Neural cell (in vitro differentiated cells): ENCODE measurements around the gene PPP3CA. TPM values are rescaled to one million over a fixed set of nuclear protein-coding genes. Genes with fewer than 3 reads are reported as not detected.

Source experiments
- H2AFZ ChIP-seq: fragments of 200-600, 300-800 bp; sonication (generic), shearing (Covaris generic); 2 replicates; pipeline ENCODE4 v1.6.0; 2014; ENCODE audit warnings: low read depth, mild to moderate bottlenecking, antibody characterized with exemption, low read length, moderate library complexity
- H3F3A ChIP-seq: fragments of 200-600 bp; shearing (Covaris generic); 2 replicates; pipeline ENCODE4 v1.6.1; 2016; ENCODE audit warnings: mild to moderate bottlenecking, moderate library complexity, mixed read lengths, antibody characterized with exemption, low read length; ENCODE audit not compliant: insufficient read depth, poor library complexity, severe bottlenecking
- H3K27ac ChIP-seq: fragments of 200-600, 300-800 bp; sonication (generic), shearing (Covaris generic); 2 replicates; pipeline ENCODE4 v1.5.1; 2014; ENCODE audit warnings: mild to moderate bottlenecking, low read length, moderate library complexity
- H3K27me3 ChIP-seq: fragments of 300-800, 200-600 bp; sonication (generic), shearing (Covaris generic); 2 replicates; pipeline ENCODE4 v1.6.0; 2014; ENCODE audit warnings: mild to moderate bottlenecking, low read depth, low read length, moderate library complexity; ENCODE audit not compliant: insufficient read depth
- H3K36me3 ChIP-seq: fragments of 300-800, 200-600 bp; sonication (generic), shearing (Covaris generic); 2 replicates; pipeline ENCODE4 v1.5.1; 2014; ENCODE audit warnings: mild to moderate bottlenecking, antibody characterized with exemption, low read length, moderate library complexity; ENCODE audit not compliant: insufficient read depth
- H3K4me2 ChIP-seq: fragments of 300-800, 200-600 bp; sonication (generic), shearing (Covaris generic); 2 replicates; pipeline ENCODE4 v1.6.0; 2014; ENCODE audit warnings: mild to moderate bottlenecking, low read length
- H3K4me3 ChIP-seq: fragments of 300-800, 200-600 bp; sonication (generic), shearing (Covaris generic); 2 replicates; pipeline ENCODE4 v1.5.1; 2014; ENCODE audit warnings: mild to moderate bottlenecking, low read length, moderate library complexity
- H3K79me2 ChIP-seq: fragments of 200-600 bp; shearing (Covaris generic); replicated peaks from 2 replicates; pipeline ENCODE4 v1.6.0; 2014; ENCODE audit warnings: mild to moderate bottlenecking, low read length, moderate library complexity; ENCODE audit not compliant: insufficient read depth
- H3K9ac ChIP-seq: fragments of 300-800, 200-600 bp; sonication (generic), shearing (Covaris generic); 2 replicates; pipeline ENCODE4 v1.6.1; 2016; ENCODE audit warnings: mild to moderate bottlenecking, low read length, mixed read lengths
- H3K9me2 ChIP-seq: fragments of 200-600 bp; shearing (Covaris generic); 2 replicates; pipeline ENCODE4 v1.6.1; 2016; ENCODE audit warnings: mild to moderate bottlenecking, low read length, mixed read lengths; ENCODE audit not compliant: insufficient read depth
- H3K9me3 ChIP-seq: fragments of 200-600, 300-800 bp; sonication (generic), shearing (Covaris generic); 2 replicates; pipeline ENCODE4 v1.6.1; 2016; ENCODE audit warnings: mild to moderate bottlenecking, mixed run types, low read length, moderate library complexity, mixed read lengths
- H4K20me1 ChIP-seq: fragments of 200-600 bp; shearing (Covaris generic); 2 replicates; pipeline ENCODE4 v1.6.1; 2016; ENCODE audit warnings: mild to moderate bottlenecking, mixed run types; ENCODE audit not compliant: insufficient read depth
- EP300 ChIP-seq: fragments of 450-650 bp; conservative IDR thresholded peaks from 2 replicates; pipeline ENCODE4 v1.6.1; 2014; ENCODE audit warnings: antibody characterized with exemption, mild to moderate bottlenecking, moderate library complexity; ENCODE audit not compliant: poor library complexity, severe bottlenecking
- EZH2 ChIP-seq: fragments of 200-600, 300-800 bp; shearing (Covaris generic), sonication (generic); IDR thresholded peaks from 2 replicates; pipeline ENCODE4 v1.6.1; 2014; ENCODE audit warnings: antibody characterized with exemption, low read length, borderline replicate concordance, mild to moderate bottlenecking; ENCODE audit not compliant: insufficient read depth, poor library complexity, severe bottlenecking
- MXI1 ChIP-seq: fragments of 450-650 bp; conservative IDR thresholded peaks from 2 replicates; pipeline ENCODE4 v1.6.1; 2014; ENCODE audit warnings: antibody characterized with exemption, mild to moderate bottlenecking; ENCODE audit not compliant: poor library complexity, severe bottlenecking
- POLR2AphosphoS5 ChIP-seq: IDR thresholded peaks from 2 replicates; pipeline ENCODE4 v1.6.1; 2012
- RAD21 ChIP-seq: fragments of 450-650 bp; conservative IDR thresholded peaks from 2 replicates; pipeline ENCODE4 v1.6.1; 2014; ENCODE audit warnings: antibody characterized with exemption, mild to moderate bottlenecking, moderate library complexity
- SMC3 ChIP-seq: fragments of 450-650 bp; conservative IDR thresholded peaks from 2 replicates; pipeline ENCODE4 v1.6.1; 2014; ENCODE audit warnings: antibody characterized with exemption, mild to moderate bottlenecking, moderate library complexity; ENCODE audit not compliant: poor library complexity
- TAF1 ChIP-seq: IDR thresholded peaks from 2 replicates; pipeline ENCODE4 v1.6.1; 2012; ENCODE audit warnings: low read depth
- polyA plus RNA-seq: library from polyadenylated mRNA; depleted of rRNA; stranded (reverse); fragments of >200 nt; gene quantifications from 2 replicates; pipeline ENCODE4 v1.2.3, GENCODE V29; 2014
- TF ChIP-seq, protein P1 (sequence below): fragments of 450-650 bp; IDR thresholded peaks from 2 replicates; pipeline ENCODE4 v1.5.1; 2014; ENCODE audit warnings: antibody characterized with exemption, mild to moderate bottlenecking, moderate library complexity; ENCODE audit not compliant: poor library complexity, severe bottlenecking
- TF ChIP-seq, protein P2 (sequence below): IDR thresholded peaks from 2 replicates; pipeline ENCODE4 v1.6.1; 2012; ENCODE audit warnings: borderline replicate concordance

Gene PPP3CA
- polyA plus RNA-seq, 1 donor from 2014 or later: 78.2 TPM

DNA sequence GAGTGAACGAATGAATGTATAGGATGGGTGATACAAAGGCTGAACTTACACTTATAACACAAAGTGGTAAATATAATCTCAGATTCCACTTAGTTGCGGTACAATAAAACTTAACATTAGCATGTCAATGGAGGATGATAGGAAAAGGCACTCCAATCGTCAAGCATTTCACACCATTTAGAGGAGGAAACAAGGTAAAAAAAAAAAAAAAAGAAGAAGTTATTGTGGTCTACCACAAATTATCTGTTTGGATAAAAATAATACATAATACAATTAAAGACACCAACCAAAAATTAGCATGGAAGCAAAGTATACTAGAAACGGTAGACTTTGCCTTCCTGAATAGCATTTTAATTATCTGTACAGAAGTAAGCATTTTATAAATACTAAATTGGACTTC is 205.5 kb downstream of the PPP3CA start:
- Histone ChIP-seq H3K9ac (no peak overlapping the region), H3K36me3 (no peaks in the 10 kb centered on the region), H3K27me3 (no peaks in the 10 kb centered on the region), H3K4me3 (no peak overlapping the region), H3K9me2 (no peaks in the 10 kb centered on the region), H3K9me3 (no peaks in the 10 kb centered on the region), H3K79me2 (no peaks in the 10 kb centered on the region), H3K27ac (no peak overlapping the region), H3F3A (no peaks in the 10 kb centered on the region), H2AFZ (no peak overlapping the region), H4K20me1 (no peaks in the 10 kb centered on the region), H3K4me2 (no peak overlapping the region)
- no peak for TF ChIP-seq RAD21
- no peak for TF ChIP-seq MXI1
- no peak for TF ChIP-seq EP300
- no peak for TF ChIP-seq TAF1
- TF ChIP-seq, protein P1, sequence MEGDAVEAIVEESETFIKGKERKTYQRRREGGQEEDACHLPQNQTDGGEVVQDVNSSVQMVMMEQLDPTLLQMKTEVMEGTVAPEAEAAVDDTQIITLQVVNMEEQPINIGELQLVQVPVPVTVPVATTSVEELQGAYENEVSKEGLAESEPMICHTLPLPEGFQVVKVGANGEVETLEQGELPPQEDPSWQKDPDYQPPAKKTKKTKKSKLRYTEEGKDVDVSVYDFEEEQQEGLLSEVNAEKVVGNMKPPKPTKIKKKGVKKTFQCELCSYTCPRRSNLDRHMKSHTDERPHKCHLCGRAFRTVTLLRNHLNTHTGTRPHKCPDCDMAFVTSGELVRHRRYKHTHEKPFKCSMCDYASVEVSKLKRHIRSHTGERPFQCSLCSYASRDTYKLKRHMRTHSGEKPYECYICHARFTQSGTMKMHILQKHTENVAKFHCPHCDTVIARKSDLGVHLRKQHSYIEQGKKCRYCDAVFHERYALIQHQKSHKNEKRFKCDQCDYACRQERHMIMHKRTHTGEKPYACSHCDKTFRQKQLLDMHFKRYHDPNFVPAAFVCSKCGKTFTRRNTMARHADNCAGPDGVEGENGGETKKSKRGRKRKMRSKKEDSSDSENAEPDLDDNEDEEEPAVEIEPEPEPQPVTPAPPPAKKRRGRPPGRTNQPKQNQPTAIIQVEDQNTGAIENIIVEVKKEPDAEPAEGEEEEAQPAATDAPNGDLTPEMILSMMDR: no peak
- TF ChIP-seq EZH2: no peak
- no peak for TF ChIP-seq SMC3
- no peak for TF ChIP-seq POLR2AphosphoS5
- TF ChIP-seq, protein P2, sequence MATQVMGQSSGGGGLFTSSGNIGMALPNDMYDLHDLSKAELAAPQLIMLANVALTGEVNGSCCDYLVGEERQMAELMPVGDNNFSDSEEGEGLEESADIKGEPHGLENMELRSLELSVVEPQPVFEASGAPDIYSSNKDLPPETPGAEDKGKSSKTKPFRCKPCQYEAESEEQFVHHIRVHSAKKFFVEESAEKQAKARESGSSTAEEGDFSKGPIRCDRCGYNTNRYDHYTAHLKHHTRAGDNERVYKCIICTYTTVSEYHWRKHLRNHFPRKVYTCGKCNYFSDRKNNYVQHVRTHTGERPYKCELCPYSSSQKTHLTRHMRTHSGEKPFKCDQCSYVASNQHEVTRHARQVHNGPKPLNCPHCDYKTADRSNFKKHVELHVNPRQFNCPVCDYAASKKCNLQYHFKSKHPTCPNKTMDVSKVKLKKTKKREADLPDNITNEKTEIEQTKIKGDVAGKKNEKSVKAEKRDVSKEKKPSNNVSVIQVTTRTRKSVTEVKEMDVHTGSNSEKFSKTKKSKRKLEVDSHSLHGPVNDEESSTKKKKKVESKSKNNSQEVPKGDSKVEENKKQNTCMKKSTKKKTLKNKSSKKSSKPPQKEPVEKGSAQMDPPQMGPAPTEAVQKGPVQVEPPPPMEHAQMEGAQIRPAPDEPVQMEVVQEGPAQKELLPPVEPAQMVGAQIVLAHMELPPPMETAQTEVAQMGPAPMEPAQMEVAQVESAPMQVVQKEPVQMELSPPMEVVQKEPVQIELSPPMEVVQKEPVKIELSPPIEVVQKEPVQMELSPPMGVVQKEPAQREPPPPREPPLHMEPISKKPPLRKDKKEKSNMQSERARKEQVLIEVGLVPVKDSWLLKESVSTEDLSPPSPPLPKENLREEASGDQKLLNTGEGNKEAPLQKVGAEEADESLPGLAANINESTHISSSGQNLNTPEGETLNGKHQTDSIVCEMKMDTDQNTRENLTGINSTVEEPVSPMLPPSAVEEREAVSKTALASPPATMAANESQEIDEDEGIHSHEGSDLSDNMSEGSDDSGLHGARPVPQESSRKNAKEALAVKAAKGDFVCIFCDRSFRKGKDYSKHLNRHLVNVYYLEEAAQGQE: no peak

DNA sequence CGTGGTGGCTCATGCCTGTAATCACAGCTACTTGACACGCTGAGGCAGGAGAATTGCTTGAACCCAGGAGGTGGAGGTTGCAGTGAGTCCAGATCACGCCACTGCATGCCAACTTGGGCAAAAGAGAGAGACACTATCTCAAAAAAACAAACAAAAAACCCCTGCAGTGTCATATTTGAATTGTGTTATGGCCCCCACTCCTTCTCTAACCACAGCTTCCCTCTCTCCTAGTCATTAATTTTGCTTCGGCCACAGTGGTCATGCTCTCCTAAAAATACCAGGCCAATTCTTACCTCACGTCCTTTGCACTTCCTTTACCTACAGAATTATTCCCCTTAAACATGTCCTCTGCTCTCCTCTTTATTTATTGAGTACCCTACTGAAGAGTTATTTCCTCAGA is 206.1 kb downstream of the PPP3CA start:
- Histone ChIP-seq H3K9me3 (no peaks in the 10 kb centered on the region), H3K79me2 (no peaks in the 10 kb centered on the region), H3K27me3 (no peaks in the 10 kb centered on the region), H3K4me2 (no peak overlapping the region), H4K20me1 (no peaks in the 10 kb centered on the region), H3K36me3 (no peaks in the 10 kb centered on the region), H3K9ac (no peak overlapping the region), H3K27ac (no peak overlapping the region), H2AFZ (no peak overlapping the region), H3F3A (no peaks in the 10 kb centered on the region), H3K9me2 (no peaks in the 10 kb centered on the region), H3K4me3 (no peak overlapping the region)
- TF ChIP-seq, protein P1: no peak
- TF ChIP-seq RAD21 (no peak), EP300 (no peak), MXI1 (no peak), TAF1 (no peak), EZH2 (no peak), SMC3 (no peak), POLR2AphosphoS5 (no peak)
- TF ChIP-seq, protein P2: no peak
